22Rv1 (cell line): ENCODE results near the gene EPB41.

Experiments used
- CTCF ChIP-seq: fragments of 450-650 bp; IDR thresholded peaks from 2 replicates; pipeline ENCODE4 v1.5.1; 2017; ENCODE audit warnings: mild to moderate bottlenecking
- ZFX ChIP-seq: fragments of 450-650 bp; IDR thresholded peaks from 2 replicates; pipeline ENCODE4 v1.6.1; 2017; ENCODE audit warnings: antibody characterized with exemption, borderline replicate concordance

GRCh38 chr1:29128739-29129138 is 214.4 kb downstream of the EPB41 start:
- TF ChIP-seq CTCF: no peak
- TF ChIP-seq ZFX: no peak
